DMS153 treated with DMSO at 0.1 percent for 48 hours (cell line): Measurements from ENCODE around the gene DNAH17.

Experiments used
- DNase-seq: peaks from one replicate; lab custom pipeline; 2025; ENCODE audit not compliant: unreplicated experiment; lab: John Stamatoyannopoulos, UW

The DNAH17 gene

GRCh38 chr17:78546476-78546875, 30.7 kb downstream of the DNAH17 start:
- no peak for DNase-seq

- no peak for DNase-seq
Observed at GRCh38 chr17:78544881-78545755, 32.1 kb downstream of the DNAH17 start.

GRCh38 chr17:78541488-78542206, 35.5 kb downstream of the DNAH17 start:
- DNase-seq: no peak

GRCh38 chr17:78539781-78540180, 37.4 kb downstream of the DNAH17 start:
- no peak for DNase-seq

- no peak for DNase-seq
Observed at GRCh38 chr17:78538033-78538776, 39.0 kb downstream of the DNAH17 start.

GRCh38 chr17:78537217-78537860, 39.9 kb downstream of the DNAH17 start:
- no peak for DNase-seq

GRCh38 chr17:78535273-78536197, 41.7 kb downstream of the DNAH17 start:
- peak; percentile 96 for DNase-seq

GRCh38 chr17:78534492-78535272, 42.5 kb downstream of the DNAH17 start:
- no peak for DNase-seq

GRCh38 chr17:78532922-78533640, 44.1 kb downstream of the DNAH17 start:
- DNase-seq: no peak

- no peak for DNase-seq
Observed at GRCh38 chr17:78532311-78532710, 44.9 kb downstream of the DNAH17 start.

GRCh38 chr17:78530675-78531074, 46.5 kb downstream of the DNAH17 start:
- no peak for DNase-seq

GRCh38 chr17:78529871-78530670, 47.1 kb downstream of the DNAH17 start:
- DNase-seq: peak; percentile 96

GRCh38 chr17:78529251-78529650, 47.9 kb downstream of the DNAH17 start:
- DNase-seq: no peak

- DNase-seq: peak; percentile 58
Observed at GRCh38 chr17:78528541-78528940, 48.7 kb downstream of the DNAH17 start.

- no peak for DNase-seq
Observed at GRCh38 chr17:78527345-78527744, 49.9 kb downstream of the DNAH17 start.

GRCh38 chr17:78526231-78527025, 50.8 kb downstream of the DNAH17 start:
- DNase-seq: peak; percentile 10
